ENCODE measurements around the gene GRIP2. TPM values are rescaled to one million over a fixed set of nuclear protein-coding genes. Genes with fewer than 3 reads are reported as not detected.

Gene GRIP2
- total and polyA plus RNA-seq, 7 donors = under 0.01 to 1.7 (median 0.68) TPM

- no peaks in the 10 kb centered on the region for H3K36me3 ChIP-seq
- H3K4me3 ChIP-seq = no peak overlapping the region
- H3K27ac ChIP-seq = no peak overlapping the region
- H3K4me1 ChIP-seq = no peaks in the 10 kb centered on the region
- DNase-seq = no peak
- no peaks in the 10 kb centered on the region for H3K27me3 ChIP-seq
- WGBS, 2 donors = 92% methylated on average over 21 of the region's 21 CpGs
- TF ChIP-seq POLR2A (IDR thresholded peaks at IDR 0.05) (no peak), EP300 (IDR thresholded peaks at IDR 0.05) (no peak), CTCF (IDR thresholded peaks at IDR 0.05) (no peak), POLR2AphosphoS5 (IDR thresholded peaks at IDR 0.05) (no peak)
- intact Hi-C loops (cut with DNase I) = no loop called here
- H3K9me3 ChIP-seq = no peaks in the 10 kb centered on the region
These were observed 33.6 kb upstream of the GRIP2 start for GRCh38 chr3:14573706-14574105.

- Histone ChIP-seq H3K4me1 (no peaks in the 10 kb centered on the region), H3K27ac (no peak overlapping the region), H3K36me3 (no peaks in the 10 kb centered on the region), H3K4me3 (no peak overlapping the region), H3K27me3 (peaks cover 0 to 6% (median 0%) of the 10 kb centered on the region in 3 donors), H3K9me3 (no peaks in the 10 kb centered on the region)
- DNase-seq = no peak
- TF ChIP-seq POLR2A (IDR thresholded peaks at IDR 0.05) (no peak), EP300 (IDR thresholded peaks at IDR 0.05) (no peak), POLR2AphosphoS5 (IDR thresholded peaks at IDR 0.05) (no peak), CTCF (IDR thresholded peaks at IDR 0.05) (no peak)
- intact Hi-C loops (cut with DNase I) = no loop called here
- WGBS, 2 donors = 79 to 87% methylated on average over 5 of the region's 5 CpGs
These were observed 30.7 kb upstream of the GRIP2 start for GRCh38 chr3:14570864-14571263.

GRCh38 chr3:14570089-14570488, 29.9 kb upstream of the GRIP2 start:
- no peaks in the 10 kb centered on the region for H3K4me1 ChIP-seq
- peaks cover 0 to 10% (median 0%) of the 10 kb centered on the region in 3 donors for H3K27me3 ChIP-seq
- H3K27ac ChIP-seq = no peak overlapping the region
- TF ChIP-seq EP300 (IDR thresholded peaks at IDR 0.05) (no peak), POLR2A (IDR thresholded peaks at IDR 0.05) (no peak), POLR2AphosphoS5 (IDR thresholded peaks at IDR 0.05) (no peak), CTCF (IDR thresholded peaks at IDR 0.05) (no peak)
- H3K9me3 ChIP-seq = no peaks in the 10 kb centered on the region
- no peak for DNase-seq
- WGBS, 2 donors = 32 to 59% methylated on average over 5 of the region's 5 CpGs
- intact Hi-C loops (cut with DNase I) = no loop called here
- H3K36me3 ChIP-seq = no peaks in the 10 kb centered on the region
- H3K4me3 ChIP-seq = no peak overlapping the region

GRCh38 chr3:14569474-14570000, 29.4 kb upstream of the GRIP2 start:
- TF ChIP-seq POLR2AphosphoS5 (IDR thresholded peaks at IDR 0.05) = no peak
- no peak for TF ChIP-seq EP300 (IDR thresholded peaks at IDR 0.05)
- no peak for TF ChIP-seq CTCF (IDR thresholded peaks at IDR 0.05)
- no peak for TF ChIP-seq POLR2A (IDR thresholded peaks at IDR 0.05)
- no peaks in the 10 kb centered on the region for H3K9me3 ChIP-seq
- H3K27me3 ChIP-seq = peaks cover 0 to 10% (median 0%) of the 10 kb centered on the region in 3 donors
- H3K4me1 ChIP-seq = no peaks in the 10 kb centered on the region
- 78 to 87% methylated on average over 11 of the region's 11 CpGs for whole genome bisulfite sequencing, 2 donors
- H3K27ac ChIP-seq = no peak overlapping the region
- intact Hi-C loops (cut with DNase I) = no loop called here
- H3K4me3 ChIP-seq = no peak overlapping the region
- DNase-seq = no peak
- H3K36me3 ChIP-seq = no peaks in the 10 kb centered on the region

- Histone ChIP-seq H3K4me1 (no peaks in the 10 kb centered on the region), H3K27me3 (peaks cover 0 to 10% (median 0%) of the 10 kb centered on the region in 3 donors), H3K9me3 (no peaks in the 10 kb centered on the region), H3K27ac (no peak overlapping the region), H3K36me3 (no peaks in the 10 kb centered on the region), H3K4me3 (no peak overlapping the region)
- TF ChIP-seq POLR2A (IDR thresholded peaks at IDR 0.05) (no peak), CTCF (IDR thresholded peaks at IDR 0.05) (no peak), EP300 (IDR thresholded peaks at IDR 0.05) (no peak), POLR2AphosphoS5 (IDR thresholded peaks at IDR 0.05) (no peak)
- intact Hi-C loops (cut with DNase I) = no loop called here
- 95% methylated on average over 7 of the region's 7 CpGs for WGBS, 2 donors
- DNase-seq = no peak
These were observed 28.1 kb upstream of the GRIP2 start for GRCh38 chr3:14568269-14568668.
